Dendritic cell treated with granulocyte-macrophage colony-stimulating factor and Interleukin-4, amounts not matched to agents 40 ng/mL and 50 ng/mL, for 4 days (primary cell): ENCODE results near the gene AUTS2.

ENCODE experiments used
- H3K27ac Mint-ChIP-seq: one replicate; pipeline ENCODE4 v1.8.0; 2022; ENCODE audit warnings: mild to moderate bottlenecking, mixed read lengths
- H3K27me3 Mint-ChIP-seq: one replicate; pipeline ENCODE4 v1.8.0; 2022; ENCODE audit warnings: mild to moderate bottlenecking, mixed read lengths
- H3K36me3 Mint-ChIP-seq: one replicate; pipeline ENCODE4 v1.8.0; 2022; ENCODE audit warnings: low read depth, mixed read lengths
- H3K4me1 Mint-ChIP-seq: one replicate; pipeline ENCODE4 v1.8.0; 2022; ENCODE audit warnings: low read depth, mixed read lengths
- H3K4me3 Mint-ChIP-seq: one replicate; pipeline ENCODE4 v1.8.0; 2022; ENCODE audit warnings: mild to moderate bottlenecking, moderate library complexity, mixed read lengths
- H3K9me3 Mint-ChIP-seq: one replicate; pipeline ENCODE4 v1.8.0; 2022; ENCODE audit warnings: mixed read lengths
- intact Hi-C: fragments of 100-400 bp; cut with micrococcal nuclease; formaldehyde crosslinking; loops from one replicate; pipeline ENCODE4 v1.15.0; 2022

Gene AUTS2

DNA sequence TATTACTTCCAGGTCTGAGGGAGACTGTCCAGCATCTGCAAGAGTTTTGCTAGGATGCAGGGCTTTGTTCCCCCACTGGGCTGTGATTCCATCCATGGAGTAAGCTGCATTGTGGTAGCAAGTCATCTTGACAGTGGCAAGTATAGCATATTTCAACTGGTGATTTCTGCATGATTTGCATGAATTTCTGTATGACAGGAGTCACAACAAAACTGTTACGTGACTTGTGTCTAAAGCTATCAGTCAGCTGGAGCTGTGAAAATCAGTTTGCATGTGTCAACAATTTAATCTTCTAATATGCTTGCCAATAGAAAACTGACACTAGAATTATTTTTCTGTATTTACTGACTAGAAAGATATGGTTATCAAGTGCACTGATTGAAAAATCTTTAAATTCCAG, 344.3 kb downstream of the AUTS2 start:
- Mint-ChIP-seq H3K4me1 (peaks cover 4% of the 10 kb centered on the region), H3K27me3 (no peaks in the 10 kb centered on the region), H3K9me3 (no peaks in the 10 kb centered on the region), H3K4me3 (no peak overlapping the region), H3K27ac (no peak overlapping the region), H3K36me3 (no peaks in the 10 kb centered on the region)
- intact Hi-C loops = no loop called here

DNA sequence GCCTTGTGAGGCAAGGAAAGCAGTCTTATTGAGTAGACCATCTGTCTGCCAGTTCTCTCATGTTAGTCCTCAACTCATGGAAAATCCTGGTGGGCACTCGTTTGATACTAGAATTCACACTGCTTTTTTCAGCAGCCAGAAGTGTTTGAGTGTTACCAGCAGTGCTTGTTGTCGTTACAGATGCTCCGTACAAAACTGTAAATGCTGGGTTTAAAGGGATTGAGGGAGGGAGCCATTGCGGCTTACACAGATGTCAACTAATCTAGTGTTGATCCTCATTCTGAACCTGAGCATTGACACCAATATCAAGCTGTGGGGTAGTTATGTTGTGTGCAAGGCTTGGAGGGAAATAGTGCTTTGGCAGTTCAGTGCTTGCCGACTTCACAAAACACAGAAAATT, 348.6 kb downstream of the AUTS2 start:
- intact Hi-C loops = no loop called here
- H3K36me3 Mint-ChIP-seq = no peaks in the 10 kb centered on the region
- H3K4me3 Mint-ChIP-seq = no peak overlapping the region

DNA sequence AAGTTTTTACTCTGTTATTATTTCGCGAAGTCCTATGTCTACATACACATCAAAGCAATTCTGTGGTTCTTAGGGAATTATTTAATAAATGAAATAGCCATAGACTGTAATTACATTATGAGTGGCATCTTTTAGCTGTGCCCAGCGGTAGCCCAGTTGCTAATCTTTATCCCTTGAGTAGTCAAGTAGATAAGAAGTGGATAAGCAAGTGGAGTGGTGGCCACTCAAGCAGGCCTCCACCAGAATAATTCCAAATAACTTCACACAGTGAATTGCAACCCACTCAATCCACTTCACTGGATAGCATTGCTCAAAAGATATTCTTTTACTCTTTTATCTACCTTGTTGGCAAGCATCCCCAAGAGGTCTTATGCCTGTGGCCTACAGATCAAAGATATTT, 349.7 kb downstream of the AUTS2 start:
- Mint-ChIP-seq H3K9me3 (no peaks in the 10 kb centered on the region), H3K36me3 (no peaks in the 10 kb centered on the region), H3K27ac (no peak overlapping the region), H3K27me3 (no peaks in the 10 kb centered on the region), H3K4me3 (no peak overlapping the region), H3K4me1 (no peaks in the 10 kb centered on the region)
- intact Hi-C loops = no loop called here

More for the DNA sequence above, 348.6 kb downstream of the AUTS2 start:
- Mint-ChIP-seq H3K4me1 (no peaks in the 10 kb centered on the region), H3K27ac (no peak overlapping the region), H3K27me3 (no peaks in the 10 kb centered on the region), H3K9me3 (no peaks in the 10 kb centered on the region)

DNA sequence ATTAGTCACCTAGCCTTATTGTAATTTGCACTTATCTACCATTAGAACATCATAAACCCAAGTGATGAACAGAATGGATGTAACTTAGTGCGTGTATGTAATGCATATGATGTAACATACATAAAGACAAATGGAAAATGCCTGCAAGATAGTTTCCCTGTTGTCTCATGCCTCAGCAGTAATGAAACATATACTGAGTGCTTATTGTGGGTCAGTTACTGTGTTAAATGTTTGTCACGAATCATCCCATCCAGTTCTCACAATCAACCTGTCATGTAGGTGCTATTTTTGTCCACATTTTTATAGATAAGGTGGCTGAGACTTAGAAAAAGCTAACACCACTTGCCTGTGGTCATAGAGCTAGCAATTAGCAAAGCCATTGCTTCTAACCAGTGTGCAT, 350.8 kb downstream of the AUTS2 start:
- Mint-ChIP-seq H3K27me3 (no peaks in the 10 kb centered on the region), H3K27ac (no peak overlapping the region), H3K36me3 (no peaks in the 10 kb centered on the region), H3K4me1 (no peaks in the 10 kb centered on the region), H3K4me3 (no peak overlapping the region), H3K9me3 (no peaks in the 10 kb centered on the region)
- intact Hi-C loops = no loop called here

DNA sequence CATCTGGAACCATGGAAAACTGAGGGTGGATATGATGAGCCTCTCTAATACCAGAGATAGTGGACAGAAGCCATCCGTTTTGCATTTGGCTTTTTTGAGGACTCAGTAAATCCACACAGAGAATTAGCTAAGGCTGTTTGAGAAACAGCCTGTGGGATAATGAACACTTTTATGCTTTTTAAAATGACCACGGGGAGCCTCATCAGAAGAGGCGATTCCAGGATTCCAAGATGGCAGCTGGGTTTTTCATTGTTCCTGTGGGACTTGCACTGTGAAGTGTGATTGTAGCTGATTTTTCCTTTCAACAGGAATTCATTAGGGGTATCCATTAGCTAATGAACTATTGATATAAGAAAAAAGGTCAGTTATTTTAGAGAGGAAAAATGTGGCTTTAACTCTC, 353.2 kb downstream of the AUTS2 start:
- H3K27me3 Mint-ChIP-seq = no peaks in the 10 kb centered on the region
- H3K27ac Mint-ChIP-seq = no peak overlapping the region
- no peaks in the 10 kb centered on the region for H3K36me3 Mint-ChIP-seq
- no peak overlapping the region for H3K4me3 Mint-ChIP-seq
- no peaks in the 10 kb centered on the region for H3K9me3 Mint-ChIP-seq
- intact Hi-C loops = no loop called here
- H3K4me1 Mint-ChIP-seq = no peaks in the 10 kb centered on the region

DNA sequence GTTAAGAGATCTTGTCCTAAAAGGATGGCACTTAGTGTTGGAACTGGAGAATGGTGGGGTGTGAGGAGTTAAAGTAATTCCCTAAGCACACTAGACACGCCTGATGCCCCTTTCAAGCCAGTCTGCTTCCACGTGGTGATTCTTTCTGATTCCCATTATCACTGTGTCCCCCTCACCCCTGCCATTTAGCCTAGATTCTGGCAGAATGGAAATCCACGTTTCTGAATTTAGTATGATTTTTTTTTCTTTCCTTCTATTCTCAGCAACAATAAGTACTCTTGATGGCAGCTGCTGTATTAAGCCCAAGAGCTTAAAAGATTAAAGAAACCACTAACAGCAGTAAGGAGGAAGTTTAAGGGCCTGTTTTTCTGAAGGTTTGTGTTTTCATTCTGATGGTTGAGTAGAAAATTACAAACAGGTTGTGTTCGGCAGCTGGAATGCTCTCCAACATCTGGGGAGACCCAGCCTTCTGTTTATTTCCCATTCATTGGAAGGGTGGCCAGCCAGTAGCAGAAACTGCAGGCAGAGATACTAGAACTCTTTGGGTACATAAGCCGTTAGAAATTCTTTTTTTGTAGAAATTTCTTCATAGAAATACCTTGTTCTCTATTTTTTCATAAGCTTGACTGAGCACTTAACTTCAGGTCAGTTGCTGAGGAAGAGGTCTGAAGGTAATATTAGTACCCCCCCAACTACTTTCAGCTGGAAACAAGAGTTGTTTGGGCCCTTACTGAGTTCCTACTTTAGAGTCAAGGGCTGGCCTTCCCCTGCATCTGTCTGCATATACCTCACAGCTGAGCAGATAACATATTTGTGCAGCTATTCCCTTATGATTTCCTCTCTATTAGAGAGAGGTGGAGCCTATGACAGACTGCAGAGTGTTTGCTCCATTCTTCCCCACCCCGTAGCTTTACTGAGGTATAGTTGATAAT, 355.1 kb downstream of the AUTS2 start:
- intact Hi-C loops = no loop called here
- H3K36me3 Mint-ChIP-seq = no peaks in the 10 kb centered on the region
- no peaks in the 10 kb centered on the region for H3K4me1 Mint-ChIP-seq
- no peak overlapping the region for H3K4me3 Mint-ChIP-seq
- no peak overlapping the region for H3K27ac Mint-ChIP-seq
- no peaks in the 10 kb centered on the region for H3K9me3 Mint-ChIP-seq
- no peaks in the 10 kb centered on the region for H3K27me3 Mint-ChIP-seq

DNA sequence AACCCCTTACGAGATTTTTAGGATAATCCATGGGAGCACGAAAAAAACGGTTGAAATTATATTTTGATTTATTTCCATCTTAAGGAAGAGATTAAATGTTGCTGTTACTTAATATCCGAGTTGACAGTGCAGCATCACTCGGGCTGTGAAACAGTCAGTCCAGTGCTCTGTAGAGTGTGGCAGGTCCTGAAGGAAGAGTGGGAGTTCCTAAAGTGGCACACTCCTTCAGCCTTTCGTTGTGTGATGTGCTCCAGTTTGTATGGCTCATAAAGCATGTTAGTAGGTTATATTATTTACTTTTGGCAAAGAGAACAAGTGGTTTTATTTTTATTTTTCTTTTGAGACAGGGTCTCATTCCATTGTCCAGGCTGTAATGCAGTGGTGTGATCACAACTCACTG, 358.3 kb downstream of the AUTS2 start:
- no peaks in the 10 kb centered on the region for H3K27me3 Mint-ChIP-seq
- intact Hi-C loops = no loop called here
- no peaks in the 10 kb centered on the region for H3K36me3 Mint-ChIP-seq
- H3K27ac Mint-ChIP-seq = no peak overlapping the region
- H3K4me3 Mint-ChIP-seq = no peak overlapping the region
- H3K9me3 Mint-ChIP-seq = no peaks in the 10 kb centered on the region
- no peaks in the 10 kb centered on the region for H3K4me1 Mint-ChIP-seq

DNA sequence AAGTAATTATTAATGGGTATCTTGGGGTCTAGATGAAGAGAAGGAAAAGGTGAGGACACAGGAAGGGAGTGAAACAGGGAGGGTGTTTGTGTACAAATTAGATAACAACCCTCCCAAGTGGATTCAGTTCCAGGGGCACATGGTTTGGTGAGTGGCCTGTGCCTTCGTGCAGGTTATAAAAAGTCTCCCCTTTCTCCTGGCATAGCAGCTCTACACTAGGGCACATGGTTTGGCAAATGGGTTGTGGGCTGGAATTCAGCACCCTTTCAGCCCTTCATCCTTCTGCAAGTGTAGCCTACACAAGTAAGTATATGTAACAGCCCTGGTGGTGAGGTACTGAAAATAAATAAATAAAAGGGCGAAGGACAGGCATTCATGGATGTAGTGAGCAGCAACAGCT, 359.4 kb downstream of the AUTS2 start:
- no peak overlapping the region for H3K27ac Mint-ChIP-seq
- H3K36me3 Mint-ChIP-seq = no peaks in the 10 kb centered on the region
- no peak overlapping the region for H3K4me3 Mint-ChIP-seq
- H3K27me3 Mint-ChIP-seq = no peaks in the 10 kb centered on the region
- intact Hi-C loops = no loop called here
- H3K4me1 Mint-ChIP-seq = peaks cover 5% of the 10 kb centered on the region
- no peaks in the 10 kb centered on the region for H3K9me3 Mint-ChIP-seq

DNA sequence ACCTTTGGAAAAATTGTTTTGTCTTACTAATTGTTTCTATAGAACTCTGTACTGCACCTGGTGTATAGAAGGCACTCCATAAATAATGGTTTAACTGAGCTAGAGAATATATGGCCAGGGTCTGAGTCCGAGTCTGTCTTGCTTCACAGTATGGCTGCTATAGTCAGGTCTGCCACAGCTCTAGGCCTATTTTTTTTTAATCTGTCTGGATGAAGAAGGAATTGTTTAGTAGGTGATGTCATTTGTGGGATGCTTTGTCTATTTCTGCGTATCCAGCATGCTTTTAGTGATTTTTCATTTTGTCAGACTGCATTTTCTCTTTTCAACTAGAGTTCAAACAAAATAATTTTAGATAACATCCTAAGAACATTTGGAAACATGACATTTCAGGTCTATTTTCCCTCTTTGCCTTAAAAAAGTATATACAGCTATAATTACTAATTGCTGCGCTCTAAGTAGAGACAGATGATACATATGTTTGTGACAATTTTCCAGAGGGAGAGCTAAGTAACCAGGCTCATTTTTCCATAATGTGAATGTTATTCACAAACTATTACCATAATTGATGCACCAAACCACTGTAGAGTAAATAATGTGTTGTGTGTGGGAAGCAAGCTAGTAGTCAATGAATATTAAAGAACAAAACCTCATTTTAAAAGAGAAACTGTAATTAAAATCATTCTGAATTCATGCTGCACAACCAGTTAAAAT, 361.7 kb downstream of the AUTS2 start:
- Mint-ChIP-seq H3K36me3 (no peaks in the 10 kb centered on the region), H3K27me3 (no peaks in the 10 kb centered on the region), H3K4me1 (peaks cover 8% of the 10 kb centered on the region), H3K9me3 (no peaks in the 10 kb centered on the region), H3K4me3 (no peak overlapping the region), H3K27ac (no peak overlapping the region)
- intact Hi-C loops = no loop called here

DNA sequence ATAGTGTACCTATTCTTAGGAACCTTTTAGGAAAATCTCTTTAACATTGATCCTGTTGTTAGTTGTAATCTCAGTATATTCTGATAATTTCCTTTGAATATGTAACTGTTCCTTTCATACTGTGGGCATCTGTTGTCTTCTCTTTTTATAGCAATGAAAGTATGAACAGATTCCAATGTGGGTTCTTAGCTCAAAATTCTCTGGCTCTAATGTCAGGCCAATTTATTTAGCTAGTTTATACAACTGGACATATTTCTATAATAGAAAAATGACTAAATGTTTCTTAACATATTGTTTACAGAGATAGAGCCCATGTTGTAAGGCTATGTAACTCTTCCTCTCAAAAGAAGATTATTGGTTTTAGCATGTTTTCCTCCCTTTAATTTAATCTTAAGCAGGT, 363.2 kb downstream of the AUTS2 start:
- H3K4me3 Mint-ChIP-seq = no peak overlapping the region

DNA sequence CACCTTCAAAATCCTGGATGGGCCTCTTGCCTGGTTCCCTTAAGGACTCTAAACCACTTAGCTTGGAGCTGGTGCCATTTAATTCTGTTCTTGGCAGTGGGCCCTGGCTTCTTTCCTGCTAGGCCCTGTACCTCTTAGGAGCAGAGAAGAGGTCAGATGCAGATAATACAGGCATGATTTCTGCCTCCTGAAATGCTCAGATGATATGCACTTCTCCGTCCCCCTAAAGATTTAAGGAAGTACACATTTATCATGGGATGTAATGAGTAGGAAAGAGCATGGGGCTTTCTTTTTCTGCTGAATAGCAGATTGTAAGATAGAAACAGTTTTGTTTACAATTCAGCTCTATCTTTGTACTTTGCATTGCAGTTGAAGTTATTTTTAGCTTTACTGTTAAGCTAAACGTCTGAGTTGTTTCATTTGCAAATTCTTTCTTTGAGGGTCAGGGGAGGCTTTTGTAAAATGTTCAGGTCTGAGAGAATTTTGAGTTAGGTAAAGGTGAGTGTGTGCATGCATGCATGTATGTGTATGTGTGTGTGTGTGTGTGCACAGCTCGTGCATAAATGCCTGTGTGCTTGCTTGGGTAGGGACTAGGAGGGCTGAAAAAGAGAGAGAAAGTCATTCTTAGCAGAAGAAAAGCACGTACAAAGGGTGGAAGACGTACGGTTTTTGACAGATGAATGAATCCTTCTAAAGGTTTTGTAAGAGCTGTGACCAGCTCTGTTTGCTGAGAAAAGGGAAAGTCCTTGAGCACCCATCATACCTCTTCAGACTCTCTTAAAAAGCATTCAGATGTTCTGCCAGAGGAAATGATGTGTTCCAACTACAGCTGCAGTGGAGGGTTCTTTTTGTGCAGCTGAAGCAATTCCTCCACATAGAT, 364.2 kb downstream of the AUTS2 start:
- no peak overlapping the region for H3K27ac Mint-ChIP-seq
- H3K36me3 Mint-ChIP-seq = no peaks in the 10 kb centered on the region

More for the DNA sequence above, 363.2 kb downstream of the AUTS2 start:
- H3K27me3 Mint-ChIP-seq = no peaks in the 10 kb centered on the region
- H3K36me3 Mint-ChIP-seq = no peaks in the 10 kb centered on the region
- peaks cover 8% of the 10 kb centered on the region for H3K4me1 Mint-ChIP-seq
- H3K9me3 Mint-ChIP-seq = no peaks in the 10 kb centered on the region
- no peak overlapping the region for H3K27ac Mint-ChIP-seq
- intact Hi-C loops = no loop called here

DNA sequence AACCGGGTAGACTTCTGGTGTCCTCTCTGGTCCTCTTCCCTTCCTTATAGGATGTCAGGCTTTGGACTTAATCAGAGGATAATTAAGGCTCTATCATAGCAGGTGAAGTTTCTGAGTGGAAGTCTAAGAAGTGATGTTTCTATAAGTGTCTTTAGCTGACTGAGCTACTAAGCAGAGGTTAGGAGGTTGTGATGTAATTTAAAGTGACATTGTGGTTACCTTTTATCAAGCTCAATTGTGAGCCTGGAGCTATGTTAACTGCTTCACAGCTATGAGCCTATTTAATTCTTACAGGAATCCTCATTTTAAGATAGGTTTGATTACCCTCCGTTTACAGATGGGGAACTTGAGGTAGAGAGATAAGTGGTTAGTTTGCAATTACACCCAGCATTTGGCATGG, 365.1 kb downstream of the AUTS2 start:
- H3K27me3 Mint-ChIP-seq = no peaks in the 10 kb centered on the region
- intact Hi-C loops = no loop called here
- H3K27ac Mint-ChIP-seq = no peak overlapping the region
- H3K9me3 Mint-ChIP-seq = no peaks in the 10 kb centered on the region
- peaks cover 8% of the 10 kb centered on the region for H3K4me1 Mint-ChIP-seq
- H3K4me3 Mint-ChIP-seq = no peak overlapping the region
- H3K36me3 Mint-ChIP-seq = no peaks in the 10 kb centered on the region

More for the DNA sequence above, 364.2 kb downstream of the AUTS2 start:
- Mint-ChIP-seq H3K4me3 (no peak overlapping the region), H3K27me3 (no peaks in the 10 kb centered on the region), H3K9me3 (no peaks in the 10 kb centered on the region), H3K4me1 (peaks cover 8% of the 10 kb centered on the region)
- intact Hi-C loops = no loop called here

DNA sequence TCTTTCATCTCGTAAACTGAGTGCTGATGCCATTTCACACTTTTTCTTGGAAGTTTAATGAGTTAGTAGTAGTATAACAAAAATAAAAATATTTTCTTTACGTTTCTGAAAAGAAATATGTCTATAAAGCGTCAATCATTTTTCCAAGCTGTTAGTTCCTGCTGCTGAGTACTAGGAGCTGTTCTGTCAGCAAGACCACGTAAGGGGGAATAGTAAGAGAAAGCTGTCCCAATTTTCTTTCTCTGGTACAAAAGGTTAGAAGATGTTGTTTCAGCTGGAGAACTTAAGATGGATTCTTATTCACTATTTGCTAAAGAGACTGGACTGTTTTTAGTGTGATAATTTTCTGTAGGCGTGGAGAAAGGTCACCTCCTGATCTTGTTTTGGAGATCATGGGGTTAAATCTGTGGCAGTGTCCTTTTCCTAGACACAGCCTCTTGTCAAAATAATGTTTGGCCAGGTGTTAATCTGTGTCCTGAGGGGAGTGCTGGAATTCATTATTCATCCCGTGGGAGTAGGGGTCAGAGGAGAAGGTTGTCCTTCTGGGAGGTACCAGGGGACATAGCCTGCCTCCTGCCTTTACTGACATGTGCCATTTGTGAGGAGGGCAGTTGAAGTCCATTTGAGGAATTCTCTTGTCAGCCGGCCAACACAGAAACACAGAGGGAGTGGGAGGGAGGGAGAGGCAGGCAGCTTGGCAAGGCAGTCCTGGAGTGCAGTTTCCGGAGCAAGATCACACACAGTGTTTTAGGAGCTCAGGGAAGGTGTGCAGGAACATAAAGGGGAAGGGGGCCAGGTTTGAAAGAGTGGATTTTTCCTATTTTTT, 368.7 kb downstream of the AUTS2 start:
- H3K4me1 Mint-ChIP-seq = peaks cover 8% of the 10 kb centered on the region
- no peaks in the 10 kb centered on the region for H3K27me3 Mint-ChIP-seq
- intact Hi-C loops = no loop called here
- H3K36me3 Mint-ChIP-seq = no peaks in the 10 kb centered on the region
- H3K4me3 Mint-ChIP-seq = no peak overlapping the region
- H3K27ac Mint-ChIP-seq = no peak overlapping the region
- H3K9me3 Mint-ChIP-seq = no peaks in the 10 kb centered on the region
